BLaER1 (cell line): ENCODE results near the gene TMEM144.
"Not testable (repeated sequence)": the region's sequence is repeated elsewhere in the genome, so short reads cannot be mapped to it uniquely, and the experiment has no call there.

Experiments
- H3K27ac ChIP-seq: shearing (Covaris generic); formaldehyde crosslinking; 2 replicates; pipeline ENCODE4 v1.8.1; 2022
- H3K27me3 ChIP-seq: shearing (Covaris generic); formaldehyde crosslinking; 2 replicates; pipeline ENCODE4 v1.8.1; 2022
- H3K36me3 ChIP-seq: shearing (Covaris generic); formaldehyde crosslinking; 2 replicates; pipeline ENCODE4 v1.8.1; 2022
- H3K4me1 ChIP-seq: shearing (Covaris generic); formaldehyde crosslinking; 2 replicates; pipeline ENCODE4 v1.8.1; 2022
- H3K4me2 ChIP-seq: shearing (Covaris generic); formaldehyde crosslinking; 2 replicates; pipeline ENCODE4 v1.8.1; 2022
- H3K4me3 ChIP-seq: shearing (Covaris generic); formaldehyde crosslinking; 2 replicates; pipeline ENCODE4 v1.8.1; 2022
- H3K9ac ChIP-seq: shearing (Covaris generic); formaldehyde crosslinking; 2 replicates; pipeline ENCODE4 v1.8.1; 2022
- H3K9me3 ChIP-seq: shearing (Covaris generic); formaldehyde crosslinking; 2 replicates; pipeline ENCODE4 v1.8.1; 2022
- H4K20me1 ChIP-seq: shearing (Covaris generic); formaldehyde crosslinking; 2 replicates; pipeline ENCODE4 v1.8.1; 2022
- Cebpa-rat ChIP-seq: shearing (Covaris generic); IDR thresholded peaks from 2 replicates; pipeline ENCODE4 v1.8.1; 2022

The TMEM144 gene

DNA sequence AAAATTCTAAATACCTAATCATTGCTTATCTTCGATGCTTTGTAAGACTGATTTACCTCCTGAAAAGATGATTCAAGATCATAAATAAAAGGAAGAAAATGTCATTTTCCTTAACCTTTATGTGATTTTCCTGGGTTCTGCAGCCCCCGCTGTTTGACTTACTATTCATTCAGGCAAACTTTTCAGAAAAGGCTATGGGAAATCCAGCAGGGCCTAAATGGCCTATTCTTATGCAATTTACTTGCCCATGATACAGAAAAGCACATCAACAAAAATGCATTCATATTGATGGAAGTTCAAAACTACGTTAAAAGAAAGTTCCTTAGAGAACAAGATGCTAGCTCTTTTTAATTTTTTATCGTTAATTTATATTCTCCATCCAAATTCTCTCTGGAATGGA lies 51.2 kb downstream of the TMEM144 start:
- H3K27me3 ChIP-seq, result no peaks in the 10 kb centered on the region
- H4K20me1 ChIP-seq, result no peaks in the 10 kb centered on the region
- no peak overlapping the region for H3K27ac ChIP-seq
- no peak overlapping the region for H3K4me3 ChIP-seq
- H3K9me3 ChIP-seq, result no peaks in the 10 kb centered on the region
- no peak for TF ChIP-seq Cebpa-rat
- no peaks in the 10 kb centered on the region for H3K4me1 ChIP-seq
- no peak overlapping the region for H3K4me2 ChIP-seq
- no peaks in the 10 kb centered on the region for H3K36me3 ChIP-seq
- H3K9ac ChIP-seq, result no peak overlapping the region

DNA sequence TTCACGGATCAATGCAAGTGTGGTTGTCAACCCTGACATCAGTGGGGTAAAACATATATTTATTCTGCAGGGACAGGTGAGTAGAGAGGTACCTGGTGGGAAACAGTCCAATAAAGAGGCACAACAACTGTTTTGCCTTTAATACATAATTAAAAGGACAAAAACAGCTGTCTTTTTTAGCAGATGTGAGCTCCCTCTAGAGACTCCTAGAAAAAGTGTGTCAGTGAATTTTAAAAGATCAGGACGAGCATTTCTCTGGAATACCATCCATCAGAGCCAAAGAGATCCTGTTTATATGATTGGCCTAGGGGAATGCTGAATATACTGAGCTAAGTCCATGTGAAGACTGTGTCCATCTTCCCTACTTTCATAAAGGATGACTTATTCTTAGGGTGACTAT lies 58.3 kb downstream of the TMEM144 start:
- no peaks in the 10 kb centered on the region for H4K20me1 ChIP-seq
- H3K36me3 ChIP-seq, result no peaks in the 10 kb centered on the region
- TF ChIP-seq Cebpa-rat, result no peak
- H3K4me3 ChIP-seq, result no peak overlapping the region
- H3K4me1 ChIP-seq, result no peaks in the 10 kb centered on the region
- H3K9ac ChIP-seq, result no peak overlapping the region
- no peaks in the 10 kb centered on the region for H3K9me3 ChIP-seq
- no peak overlapping the region for H3K4me2 ChIP-seq
- no peak overlapping the region for H3K27ac ChIP-seq
- H3K27me3 ChIP-seq, result no peaks in the 10 kb centered on the region

DNA sequence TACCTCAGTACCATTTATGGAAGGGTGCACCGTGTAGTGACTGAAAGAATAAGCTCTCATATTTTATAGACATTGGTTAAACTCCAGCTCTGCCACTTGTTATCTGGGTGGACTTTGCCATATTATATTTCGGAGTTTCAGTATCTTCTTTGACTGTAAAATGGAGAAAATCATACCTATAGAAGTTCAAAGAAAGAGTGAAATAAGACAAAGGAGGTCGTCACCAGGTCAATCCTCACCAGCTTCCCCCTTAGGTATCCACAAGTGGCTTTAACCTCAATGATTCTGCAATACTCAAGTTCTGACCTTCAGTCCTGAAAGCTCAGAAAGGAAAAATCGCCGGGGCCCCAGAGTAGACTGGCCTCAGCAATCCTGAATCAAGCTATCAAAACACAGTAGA lies 64.3 kb downstream of the TMEM144 start:
- no peaks in the 10 kb centered on the region for H4K20me1 ChIP-seq
- no peak overlapping the region for H3K27ac ChIP-seq
- H3K9me3 ChIP-seq, result no peaks in the 10 kb centered on the region
- no peak overlapping the region for H3K4me3 ChIP-seq
- no peak overlapping the region for H3K4me2 ChIP-seq
- H3K27me3 ChIP-seq, result no peaks in the 10 kb centered on the region
- no peaks in the 10 kb centered on the region for H3K36me3 ChIP-seq
- no peak for TF ChIP-seq Cebpa-rat
- H3K9ac ChIP-seq, result no peak overlapping the region
- no peaks in the 10 kb centered on the region for H3K4me1 ChIP-seq

DNA sequence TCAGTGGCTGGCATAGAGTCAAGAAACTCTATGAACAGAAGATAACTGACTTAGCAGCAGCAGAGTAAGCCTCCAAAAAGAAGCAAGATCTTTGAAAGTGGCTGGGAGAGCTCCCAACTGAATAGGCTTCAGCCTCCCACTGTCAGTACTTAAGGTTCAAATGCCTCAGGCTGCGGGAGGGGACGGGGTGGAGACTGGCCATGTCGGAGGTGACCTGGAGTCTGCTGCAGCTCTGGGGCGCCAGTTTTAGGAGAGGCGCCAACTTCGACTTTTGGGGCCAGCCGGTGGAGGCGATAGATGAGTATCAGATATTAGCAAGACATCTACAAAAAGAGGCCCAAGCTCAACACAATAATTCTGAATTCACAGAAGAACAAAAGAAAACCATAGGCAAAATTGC lies 67.3 kb downstream of the TMEM144 start:
- TF ChIP-seq Cebpa-rat, result no peak
- Histone ChIP-seq H3K9me3 (no peaks in the 10 kb centered on the region), H3K9ac (no peak overlapping the region), H4K20me1 (no peaks in the 10 kb centered on the region), H3K4me1 (no peaks in the 10 kb centered on the region), H3K27me3 (no peaks in the 10 kb centered on the region), H3K4me3 (no peak overlapping the region), H3K36me3 (no peaks in the 10 kb centered on the region), H3K4me2 (no peak overlapping the region), H3K27ac (no peak overlapping the region)

DNA sequence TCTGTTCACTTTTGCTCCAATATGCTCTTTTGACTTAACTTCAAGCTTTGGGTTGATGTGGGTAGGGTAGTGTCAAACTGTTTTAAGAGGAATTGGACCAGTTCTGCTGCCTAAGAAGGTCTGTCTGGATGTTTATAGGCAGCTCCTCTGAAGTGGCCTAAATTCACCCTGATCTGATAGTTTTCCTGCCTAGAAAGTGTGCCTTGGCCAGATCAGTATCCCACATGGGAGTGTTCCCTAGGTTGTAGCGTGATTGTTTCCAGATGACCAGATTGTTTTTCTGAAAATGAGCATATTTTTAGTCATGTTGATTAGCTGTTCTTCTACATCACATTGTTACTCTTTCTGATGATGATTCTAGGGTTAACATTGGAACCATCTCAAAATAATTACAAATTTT lies 68.8 kb downstream of the TMEM144 start:
- H3K27me3 ChIP-seq, H4K20me1 ChIP-seq, H3K27ac ChIP-seq, H3K9ac ChIP-seq, H3K4me3 ChIP-seq, H3K36me3 ChIP-seq, H3K9me3 ChIP-seq, H3K4me1 ChIP-seq, H3K4me2 ChIP-seq: not testable (repeated sequence)

DNA sequence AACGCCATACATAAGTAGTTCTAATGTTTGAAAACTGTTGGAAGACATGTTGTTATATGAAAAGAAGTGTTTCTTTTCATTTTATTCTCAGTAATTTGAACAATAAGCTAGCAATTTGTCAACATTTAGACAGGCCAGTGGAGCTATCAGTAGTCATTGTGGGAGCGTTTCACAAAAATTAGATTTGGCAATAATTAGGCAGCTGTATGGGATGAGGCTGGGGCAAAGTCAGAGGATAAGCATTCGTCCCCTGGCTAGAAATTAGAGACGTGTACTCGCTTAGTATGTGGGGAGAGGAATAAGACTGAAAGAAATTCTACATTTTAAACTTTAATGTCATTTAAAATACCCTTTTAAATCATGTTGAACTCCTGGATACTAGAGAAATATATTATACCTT lies 70.6 kb downstream of the TMEM144 start:
- Histone ChIP-seq H3K9me3 (no peaks in the 10 kb centered on the region), H3K4me2 (no peak overlapping the region), H3K27ac (no peak overlapping the region), H4K20me1 (no peaks in the 10 kb centered on the region), H3K4me1 (no peaks in the 10 kb centered on the region), H3K36me3 (no peaks in the 10 kb centered on the region), H3K4me3 (no peak overlapping the region), H3K9ac (no peak overlapping the region), H3K27me3 (no peaks in the 10 kb centered on the region)
- no peak for TF ChIP-seq Cebpa-rat

DNA sequence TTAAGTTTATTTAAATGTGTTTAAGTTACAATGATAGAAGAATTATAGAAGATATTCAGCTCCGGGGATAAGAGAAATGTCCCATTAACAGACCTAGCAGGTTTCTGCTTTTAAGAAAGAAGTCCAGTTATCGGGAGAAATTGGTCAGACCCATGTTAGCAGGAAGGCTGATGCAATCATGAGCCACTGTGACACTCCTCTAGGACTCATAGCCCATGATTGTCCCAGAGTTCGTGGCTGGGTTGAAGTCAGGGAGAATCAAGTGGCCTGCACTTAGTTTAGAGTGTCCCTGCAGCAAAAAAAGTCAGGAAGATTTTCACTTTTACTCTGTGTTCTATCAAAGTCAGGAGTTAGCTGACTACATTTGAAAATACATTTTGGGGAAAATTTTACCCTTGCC lies 72.0 kb downstream of the TMEM144 start:
- TF ChIP-seq Cebpa-rat, result no peak
- Histone ChIP-seq H4K20me1 (no peaks in the 10 kb centered on the region), H3K4me1 (no peaks in the 10 kb centered on the region), H3K27ac (no peak overlapping the region), H3K36me3 (no peaks in the 10 kb centered on the region), H3K9ac (no peak overlapping the region), H3K4me2 (no peak overlapping the region), H3K4me3 (no peak overlapping the region), H3K27me3 (no peaks in the 10 kb centered on the region), H3K9me3 (no peaks in the 10 kb centered on the region)

DNA sequence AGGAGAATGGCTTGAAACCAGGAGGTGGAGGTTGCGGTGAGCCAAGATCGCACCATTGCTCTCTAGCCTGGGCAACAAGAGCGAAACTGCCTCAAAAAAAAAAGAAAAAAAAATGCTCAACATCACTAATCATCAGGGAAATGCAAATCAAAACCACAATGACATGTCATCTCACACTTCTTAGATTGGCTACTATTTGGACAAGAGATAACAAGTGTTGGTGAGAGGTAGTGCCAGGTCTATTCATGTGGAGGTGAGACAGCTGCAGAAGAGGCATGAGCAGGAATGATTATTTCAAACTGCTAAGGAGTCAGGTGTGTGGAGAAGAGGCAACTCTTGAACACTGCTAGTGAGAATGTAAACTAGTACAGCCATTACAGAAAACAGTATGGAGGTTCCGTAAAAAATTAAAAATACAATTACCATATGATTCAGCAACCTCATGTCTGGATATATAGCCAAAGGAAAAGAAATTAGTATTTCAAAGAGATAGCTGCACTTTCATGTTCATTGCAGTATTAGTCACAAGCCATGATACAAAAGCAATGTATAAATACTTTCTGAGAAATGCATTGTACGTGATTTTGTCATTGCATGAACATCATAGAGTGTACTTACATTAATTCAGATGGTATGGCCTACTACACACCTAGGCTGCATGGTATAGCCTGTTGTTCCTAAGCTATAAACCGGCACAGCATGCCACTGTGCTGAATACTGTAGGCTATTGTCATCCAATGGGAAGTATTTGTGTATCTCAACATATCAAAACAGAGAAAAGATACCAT lies 75.3 kb downstream of the TMEM144 start:
- Histone ChIP-seq H3K9ac (no peak overlapping the region), H3K4me3 (no peak overlapping the region), H4K20me1 (no peaks in the 10 kb centered on the region)

DNA sequence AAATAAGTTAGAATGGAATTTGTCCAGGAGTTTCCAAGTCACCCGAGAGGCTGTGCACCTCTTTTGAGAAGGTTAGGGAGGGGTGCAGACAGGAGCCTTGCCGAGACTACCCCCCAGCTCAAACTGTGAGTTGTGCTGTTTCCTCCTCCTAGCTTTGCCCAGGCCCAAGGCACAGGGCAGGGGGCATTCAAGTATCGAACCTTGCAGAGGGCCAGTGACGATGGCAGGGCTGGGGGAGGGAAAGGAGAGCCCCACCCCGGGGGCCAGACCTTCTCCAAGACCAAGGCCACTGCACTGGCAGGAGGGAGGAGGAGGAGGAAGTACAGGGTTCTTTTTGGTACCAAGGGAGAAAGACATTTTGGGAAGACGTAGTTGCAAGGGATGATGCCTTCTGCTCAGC lies 80.6 kb downstream of the TMEM144 start:
- Histone ChIP-seq H3K27me3 (no peaks in the 10 kb centered on the region), H3K27ac (no peak overlapping the region), H3K4me1 (no peaks in the 10 kb centered on the region), H3K4me2 (no peak overlapping the region), H3K36me3 (no peaks in the 10 kb centered on the region), H4K20me1 (no peaks in the 10 kb centered on the region), H3K9me3 (peaks cover 28% of the 10 kb centered on the region), H3K4me3 (no peak overlapping the region), H3K9ac (no peak overlapping the region)
- no peak for TF ChIP-seq Cebpa-rat

More for the DNA sequence above, 75.3 kb downstream of the TMEM144 start:
- no peak overlapping the region for H3K27ac ChIP-seq
- no peaks in the 10 kb centered on the region for H3K36me3 ChIP-seq
- no peaks in the 10 kb centered on the region for H3K9me3 ChIP-seq
- no peaks in the 10 kb centered on the region for H3K4me1 ChIP-seq
- no peaks in the 10 kb centered on the region for H3K27me3 ChIP-seq
- no peak for TF ChIP-seq Cebpa-rat
- H3K4me2 ChIP-seq, result no peak overlapping the region

DNA sequence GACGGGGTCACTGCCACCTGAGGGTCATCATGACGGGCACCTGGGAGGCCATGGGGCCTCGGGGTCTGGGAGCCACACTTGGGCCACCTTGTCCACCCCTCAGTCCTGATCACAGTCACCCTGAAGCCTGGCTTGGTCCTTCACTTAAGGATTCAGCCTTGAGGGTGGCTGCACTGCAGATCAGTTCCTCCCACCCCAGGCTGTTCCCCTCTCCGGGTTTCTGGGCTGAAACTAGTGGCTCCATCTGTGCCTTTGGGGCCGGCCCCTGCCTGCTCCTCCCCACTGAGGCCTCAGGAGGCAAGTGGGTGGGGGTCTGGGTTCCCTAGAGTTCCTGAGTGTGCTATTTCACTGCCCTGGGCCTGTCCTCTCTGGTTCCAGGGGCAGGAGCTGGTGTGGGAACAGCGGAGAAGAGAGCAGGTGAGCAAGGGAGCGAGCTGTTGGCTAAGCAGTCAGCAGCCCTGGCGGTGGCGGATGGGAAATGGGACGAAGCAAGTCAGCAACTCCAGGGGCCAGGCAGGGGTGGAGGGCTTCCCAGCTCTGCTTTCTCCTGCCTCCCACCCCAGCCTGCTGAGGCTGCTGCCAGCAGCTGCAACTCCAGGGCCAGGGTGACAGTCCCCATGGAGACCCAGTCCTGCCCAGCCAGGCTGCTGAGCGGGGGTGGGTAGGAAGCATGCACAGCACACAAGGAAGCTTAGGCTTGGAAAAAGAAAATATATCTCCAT lies 81.2 kb downstream of the TMEM144 start:
- Histone ChIP-seq H3K9ac (no peak overlapping the region), H3K36me3 (no peaks in the 10 kb centered on the region), H3K27ac (no peak overlapping the region), H3K4me3 (no peak overlapping the region), H3K9me3 (peaks cover 28% of the 10 kb centered on the region), H3K4me2 (no peak overlapping the region), H4K20me1 (no peaks in the 10 kb centered on the region), H3K27me3 (no peaks in the 10 kb centered on the region), H3K4me1 (no peaks in the 10 kb centered on the region)
- TF ChIP-seq Cebpa-rat, result no peak
